ENCODE data around the gene PTEN. TPM values are rescaled to one million over a fixed set of nuclear protein-coding genes. Genes with fewer than 3 reads are reported as not detected.

PTEN gene
- total RNA-seq, 4 donors from 2014 or later = 143 to 224 (median 171) TPM

DNA sequence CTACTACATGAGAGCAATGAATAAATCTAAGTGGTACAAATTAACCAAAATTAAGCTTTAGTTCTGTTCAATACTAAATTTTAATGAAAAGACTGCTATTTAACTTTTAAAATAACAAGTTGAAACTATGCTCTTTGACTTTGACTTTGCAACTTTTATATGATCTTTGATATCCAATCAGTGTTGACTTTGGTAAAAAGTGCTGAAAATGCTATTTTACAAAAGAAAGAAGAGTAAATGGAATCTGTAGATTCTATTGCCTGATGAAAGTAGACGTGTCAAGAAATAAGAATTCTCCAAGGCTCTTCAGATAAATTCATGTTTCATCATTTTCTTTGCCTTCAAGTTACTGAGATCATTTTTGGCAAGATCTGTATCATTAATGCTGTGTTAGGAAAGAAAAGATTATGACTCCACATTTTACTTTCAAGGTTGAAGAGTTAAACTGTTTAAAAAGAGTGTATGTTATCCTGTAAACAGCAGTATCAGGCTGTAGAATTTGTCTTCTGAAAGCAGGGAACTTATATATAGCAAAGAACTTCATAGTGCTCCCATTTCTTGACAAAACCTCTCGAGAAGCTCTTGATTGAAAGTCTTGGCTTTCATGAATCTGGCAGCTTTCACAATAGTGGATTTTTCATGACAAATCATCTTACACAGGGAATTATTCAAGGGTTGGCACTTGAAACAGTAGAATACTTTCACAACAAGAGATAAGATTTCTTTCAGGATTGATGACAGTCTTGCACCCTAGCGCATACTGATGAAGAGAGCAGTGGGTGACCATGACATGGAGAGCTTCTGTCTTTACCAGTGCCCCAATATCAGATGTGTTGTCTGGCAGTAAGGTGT lies 72.1 kb downstream of the PTEN start:
- Histone ChIP-seq H3K4me3 (no peak overlapping the region), H3K36me3 (peaks cover 0 to 25% (median 0%) of the 10 kb centered on the region in 3 donors), H3K27ac (peak overlapping the region in 1 of 4 donors; percentile 20), H3K9me3 (no peaks in the 10 kb centered on the region), H3K27me3 (no peaks in the 10 kb centered on the region), H3K4me1 (peaks cover 0 to 87% (median 15%) of the 10 kb centered on the region in 4 donors)
- 43 to 44% methylated on average over 3 of the region's 3 CpGs for WGBS, 2 donors
- TF ChIP-seq, protein P1, sequence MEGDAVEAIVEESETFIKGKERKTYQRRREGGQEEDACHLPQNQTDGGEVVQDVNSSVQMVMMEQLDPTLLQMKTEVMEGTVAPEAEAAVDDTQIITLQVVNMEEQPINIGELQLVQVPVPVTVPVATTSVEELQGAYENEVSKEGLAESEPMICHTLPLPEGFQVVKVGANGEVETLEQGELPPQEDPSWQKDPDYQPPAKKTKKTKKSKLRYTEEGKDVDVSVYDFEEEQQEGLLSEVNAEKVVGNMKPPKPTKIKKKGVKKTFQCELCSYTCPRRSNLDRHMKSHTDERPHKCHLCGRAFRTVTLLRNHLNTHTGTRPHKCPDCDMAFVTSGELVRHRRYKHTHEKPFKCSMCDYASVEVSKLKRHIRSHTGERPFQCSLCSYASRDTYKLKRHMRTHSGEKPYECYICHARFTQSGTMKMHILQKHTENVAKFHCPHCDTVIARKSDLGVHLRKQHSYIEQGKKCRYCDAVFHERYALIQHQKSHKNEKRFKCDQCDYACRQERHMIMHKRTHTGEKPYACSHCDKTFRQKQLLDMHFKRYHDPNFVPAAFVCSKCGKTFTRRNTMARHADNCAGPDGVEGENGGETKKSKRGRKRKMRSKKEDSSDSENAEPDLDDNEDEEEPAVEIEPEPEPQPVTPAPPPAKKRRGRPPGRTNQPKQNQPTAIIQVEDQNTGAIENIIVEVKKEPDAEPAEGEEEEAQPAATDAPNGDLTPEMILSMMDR (IDR thresholded peaks at IDR 0.05) = no peak
- no peak for TF ChIP-seq POLR2A (IDR thresholded peaks at IDR 0.05)
- no peak for DNase-seq (ENCODE audit: low spot score in 2 of 2)

DNA sequence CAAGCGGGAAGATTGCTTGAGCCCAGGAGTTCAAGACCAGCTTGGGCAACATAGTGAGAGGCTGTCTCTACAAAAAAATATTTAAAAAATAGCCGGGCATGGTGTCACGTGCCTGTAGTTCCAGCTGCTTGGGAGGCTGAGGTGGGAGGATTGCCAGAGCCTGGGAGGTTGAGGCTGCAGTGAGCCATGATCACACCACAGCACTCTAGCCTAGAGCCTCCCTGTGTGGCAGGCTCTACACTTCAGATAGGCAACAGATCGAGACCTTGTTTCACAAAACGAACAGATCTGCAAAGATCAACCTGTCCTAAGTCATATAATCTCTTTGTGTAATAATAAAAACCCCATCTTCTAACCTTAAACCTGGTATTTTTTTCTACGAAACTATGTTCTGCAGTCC lies 76.8 kb downstream of the PTEN start:
- Histone ChIP-seq H3K27ac (peak overlapping the region in 1 of 4 donors; percentile 32), H3K27me3 (no peaks in the 10 kb centered on the region), H3K9me3 (no peaks in the 10 kb centered on the region), H3K36me3 (peaks cover 0 to 18% (median 0%) of the 10 kb centered on the region in 3 donors), H3K4me3 (no peak overlapping the region), H3K4me1 (peaks cover 0 to 72% (median 11%) of the 10 kb centered on the region in 4 donors)
- WGBS, 2 donors = 95 to 96% methylated on average over 6 of the region's 6 CpGs
- TF ChIP-seq EP300 (IDR thresholded peaks at IDR 0.05) = no peak
- no peak for TF ChIP-seq POLR2A (IDR thresholded peaks at IDR 0.05)
- TF ChIP-seq, protein P1 (IDR thresholded peaks at IDR 0.05) = no peak
- DNase-seq (ENCODE audit: low spot score in 2 of 2) = no peak

DNA sequence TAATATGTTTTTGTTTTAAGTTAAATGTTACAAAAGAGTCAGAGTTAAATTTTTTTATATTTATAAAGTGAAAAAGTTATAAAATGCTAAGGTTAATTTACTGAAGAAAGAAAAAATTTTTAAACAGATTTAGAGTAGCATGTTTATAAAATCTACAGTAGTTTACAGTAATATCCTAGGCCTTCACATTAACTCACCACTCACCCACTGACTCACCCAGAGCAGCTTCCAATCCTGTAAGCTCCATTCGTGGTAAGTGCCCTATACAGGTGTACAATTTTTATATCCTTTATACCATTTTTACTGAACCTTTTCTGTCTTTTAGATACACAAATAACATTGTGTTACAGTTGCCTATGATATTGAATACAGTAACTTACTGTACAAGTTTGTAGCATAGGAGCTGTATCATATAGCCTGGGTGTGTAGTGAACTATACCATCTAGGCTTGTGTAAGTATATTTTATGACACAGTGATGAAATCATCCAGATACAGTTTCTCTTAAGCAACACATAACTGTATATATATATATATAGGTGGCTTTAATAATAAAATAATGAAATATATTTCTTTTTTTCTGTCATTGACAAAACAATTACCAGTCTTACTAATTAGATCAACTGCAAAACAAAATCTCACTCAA lies 79.6 kb downstream of the PTEN start:
- H3K9me3 ChIP-seq = no peaks in the 10 kb centered on the region
- H3K36me3 ChIP-seq = peaks cover 0 to 24% (median 0%) of the 10 kb centered on the region in 3 donors
- no peak overlapping the region for H3K4me3 ChIP-seq
- 82% methylated on average over 1 of the region's 1 CpG for WGBS, 2 donors
- no peak overlapping the region for H3K27ac ChIP-seq
- H3K27me3 ChIP-seq = no peaks in the 10 kb centered on the region
- peaks cover 0 to 67% (median 5%) of the 10 kb centered on the region in 4 donors for H3K4me1 ChIP-seq
- TF ChIP-seq, protein P1 (IDR thresholded peaks at IDR 0.05) = no peak
- no peak for TF ChIP-seq EP300 (IDR thresholded peaks at IDR 0.05)
- no peak for TF ChIP-seq POLR2A (IDR thresholded peaks at IDR 0.05)
- no peak for DNase-seq (ENCODE audit: low spot score in 2 of 2)

DNA sequence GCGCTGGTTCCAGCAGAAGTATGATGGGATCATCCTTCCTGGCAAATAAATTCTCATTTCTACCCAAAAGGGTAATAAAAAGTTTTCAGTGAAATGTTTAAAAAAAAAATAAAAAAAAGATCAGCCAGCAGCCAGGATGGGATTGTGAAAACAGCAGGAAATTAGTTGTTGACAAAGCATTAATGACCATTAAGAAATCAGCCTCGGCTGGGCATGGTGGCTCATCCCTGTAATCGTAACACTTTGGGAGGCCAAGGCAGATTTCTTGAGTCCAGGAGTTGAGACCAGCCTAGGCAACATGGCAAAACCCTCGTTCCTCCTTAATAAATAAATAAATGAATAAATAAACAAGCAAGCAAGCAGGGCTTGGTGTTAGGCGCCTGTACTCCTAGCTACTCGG lies 82.6 kb downstream of the PTEN start:
- 78 to 80% methylated on average over 6 of the region's 6 CpGs for WGBS, 2 donors
- no peak overlapping the region for H3K4me3 ChIP-seq

More for the DNA sequence above, 82.6 kb downstream of the PTEN start:
- peaks cover 0 to 32% (median 0%) of the 10 kb centered on the region in 3 donors for H3K36me3 ChIP-seq
- DNase-seq (ENCODE audit: low spot score in 2 of 2) = no peak
- TF ChIP-seq POLR2A (IDR thresholded peaks at IDR 0.05) (no peak), EP300 (IDR thresholded peaks at IDR 0.05) (peak in 1 of 2 donors; percentile 35)
- TF ChIP-seq, protein P1 (IDR thresholded peaks at IDR 0.05) = no peak
- no peaks in the 10 kb centered on the region for H3K9me3 ChIP-seq
- peak overlapping the region in 1 of 4 donors; percentile 42 for H3K27ac ChIP-seq
- no peaks in the 10 kb centered on the region for H3K27me3 ChIP-seq
- peaks cover 0 to 53% (median 7%) of the 10 kb centered on the region in 4 donors for H3K4me1 ChIP-seq
